ENCODE data around the gene SRP68.

DNA sequence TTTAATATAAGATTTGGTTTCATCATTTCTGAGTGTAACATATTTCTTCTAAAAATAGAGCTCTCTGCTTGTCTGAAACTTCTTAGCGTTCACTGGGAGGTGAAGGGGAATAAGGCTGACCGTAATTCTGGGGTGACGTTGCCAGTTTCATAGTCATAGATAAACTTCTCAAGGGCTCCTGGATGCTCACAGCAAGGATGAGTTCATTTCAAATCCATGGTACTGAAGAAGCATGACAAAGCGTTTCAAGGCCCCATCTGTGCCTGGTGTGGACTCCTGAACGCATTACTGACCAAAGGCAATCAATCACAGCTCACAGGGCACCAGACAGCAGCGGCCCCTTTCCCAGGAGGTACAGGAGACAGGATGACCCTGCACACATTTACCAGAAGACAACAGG lies 33.2 kb downstream of the SRP68 start:
- TF ChIP-seq, protein P1, sequence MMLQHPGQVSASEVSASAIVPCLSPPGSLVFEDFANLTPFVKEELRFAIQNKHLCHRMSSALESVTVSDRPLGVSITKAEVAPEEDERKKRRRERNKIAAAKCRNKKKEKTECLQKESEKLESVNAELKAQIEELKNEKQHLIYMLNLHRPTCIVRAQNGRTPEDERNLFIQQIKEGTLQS (IDR thresholded peaks at IDR 0.05): no peak
- TF ChIP-seq JUND (IDR thresholded peaks at IDR 0.05): no peak
- TF ChIP-seq SP1 (IDR thresholded peaks at IDR 0.05): no peak
- no peak for TF ChIP-seq TAF1 (conservative IDR thresholded peaks at IDR 0.05)
- TF ChIP-seq CTCF (IDR thresholded peaks at IDR 0.05; ENCODE audit: low read depth, low read length, missing input control): no peak
- TF ChIP-seq, protein P2, sequence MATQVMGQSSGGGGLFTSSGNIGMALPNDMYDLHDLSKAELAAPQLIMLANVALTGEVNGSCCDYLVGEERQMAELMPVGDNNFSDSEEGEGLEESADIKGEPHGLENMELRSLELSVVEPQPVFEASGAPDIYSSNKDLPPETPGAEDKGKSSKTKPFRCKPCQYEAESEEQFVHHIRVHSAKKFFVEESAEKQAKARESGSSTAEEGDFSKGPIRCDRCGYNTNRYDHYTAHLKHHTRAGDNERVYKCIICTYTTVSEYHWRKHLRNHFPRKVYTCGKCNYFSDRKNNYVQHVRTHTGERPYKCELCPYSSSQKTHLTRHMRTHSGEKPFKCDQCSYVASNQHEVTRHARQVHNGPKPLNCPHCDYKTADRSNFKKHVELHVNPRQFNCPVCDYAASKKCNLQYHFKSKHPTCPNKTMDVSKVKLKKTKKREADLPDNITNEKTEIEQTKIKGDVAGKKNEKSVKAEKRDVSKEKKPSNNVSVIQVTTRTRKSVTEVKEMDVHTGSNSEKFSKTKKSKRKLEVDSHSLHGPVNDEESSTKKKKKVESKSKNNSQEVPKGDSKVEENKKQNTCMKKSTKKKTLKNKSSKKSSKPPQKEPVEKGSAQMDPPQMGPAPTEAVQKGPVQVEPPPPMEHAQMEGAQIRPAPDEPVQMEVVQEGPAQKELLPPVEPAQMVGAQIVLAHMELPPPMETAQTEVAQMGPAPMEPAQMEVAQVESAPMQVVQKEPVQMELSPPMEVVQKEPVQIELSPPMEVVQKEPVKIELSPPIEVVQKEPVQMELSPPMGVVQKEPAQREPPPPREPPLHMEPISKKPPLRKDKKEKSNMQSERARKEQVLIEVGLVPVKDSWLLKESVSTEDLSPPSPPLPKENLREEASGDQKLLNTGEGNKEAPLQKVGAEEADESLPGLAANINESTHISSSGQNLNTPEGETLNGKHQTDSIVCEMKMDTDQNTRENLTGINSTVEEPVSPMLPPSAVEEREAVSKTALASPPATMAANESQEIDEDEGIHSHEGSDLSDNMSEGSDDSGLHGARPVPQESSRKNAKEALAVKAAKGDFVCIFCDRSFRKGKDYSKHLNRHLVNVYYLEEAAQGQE (IDR thresholded peaks at IDR 0.05): no peak
- no peak for TF ChIP-seq ZBTB33 (IDR thresholded peaks at IDR 0.05)
- TF ChIP-seq, protein P3, sequence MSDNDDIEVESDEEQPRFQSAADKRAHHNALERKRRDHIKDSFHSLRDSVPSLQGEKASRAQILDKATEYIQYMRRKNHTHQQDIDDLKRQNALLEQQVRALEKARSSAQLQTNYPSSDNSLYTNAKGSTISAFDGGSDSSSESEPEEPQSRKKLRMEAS (IDR thresholded peaks at IDR 0.05): no peak
- TF ChIP-seq GABPA (IDR thresholded peaks at IDR 0.05 in 1 of 2, conservative IDR thresholded peaks at IDR 0.05 in 1 of 2): no peak
- TF ChIP-seq FOXA1 (IDR thresholded peaks at IDR 0.05): no peak
- no peak for TF ChIP-seq EGR1 (IDR thresholded peaks at IDR 0.05; ENCODE audit: low read depth in 2 of 2)
- TF ChIP-seq YY1 (IDR thresholded peaks at IDR 0.05): no peak
- TF ChIP-seq RAD21 (IDR thresholded peaks at IDR 0.05): no peak
- TF ChIP-seq RXRA (IDR thresholded peaks at IDR 0.05): no peak
